22Rv1 (cell line): ENCODE results near the gene SULT4A1.

ENCODE experiments used
- H3K27ac ChIP-seq: fragments of 450-650 bp; 2 replicates; pipeline ENCODE4 v1.5.1; 2017
- ZFX ChIP-seq: fragments of 450-650 bp; IDR thresholded peaks from 2 replicates; pipeline ENCODE4 v1.6.1; 2017; ENCODE audit warnings: antibody characterized with exemption, borderline replicate concordance
- TF ChIP-seq, protein P1 (sequence below): fragments of 450-650 bp; IDR thresholded peaks from 2 replicates; pipeline ENCODE4 v1.5.1; 2017; ENCODE audit warnings: mild to moderate bottlenecking

The SULT4A1 gene

DNA sequence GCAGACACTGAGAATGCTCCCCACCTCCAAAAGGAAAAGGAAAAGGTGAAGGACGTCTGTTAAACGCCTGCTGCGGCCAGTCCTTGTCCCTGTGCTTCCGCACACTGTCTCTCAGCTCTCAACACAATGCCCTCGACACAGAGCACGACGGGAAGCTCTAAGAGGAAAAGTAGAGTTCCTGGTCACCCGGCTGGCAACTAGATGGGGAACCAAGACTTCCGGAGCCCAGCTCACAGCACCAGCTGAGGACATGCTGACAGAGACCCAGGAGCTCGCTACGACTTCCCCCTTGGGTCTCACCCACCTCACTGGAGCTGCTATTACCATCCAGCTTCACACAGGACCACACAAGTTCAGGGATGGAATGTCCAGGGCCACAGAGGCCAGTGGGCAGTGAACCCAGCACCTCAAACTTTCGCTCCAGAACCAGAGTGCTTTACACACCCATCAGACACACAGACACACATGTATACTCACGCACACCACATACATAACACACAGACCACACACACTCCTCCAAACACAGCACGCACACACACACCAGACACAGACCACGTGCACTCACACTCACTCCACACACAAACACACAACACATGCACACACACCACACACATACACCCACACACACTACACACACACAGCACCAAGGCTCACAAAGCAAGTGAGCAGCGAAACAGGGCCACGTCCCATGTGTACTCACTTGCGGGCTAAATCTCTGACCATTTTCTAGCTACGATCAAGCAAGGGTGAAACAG lies 9.6 kb downstream of the SULT4A1 start:
- no peak overlapping the region for H3K27ac ChIP-seq
- TF ChIP-seq, protein P1, sequence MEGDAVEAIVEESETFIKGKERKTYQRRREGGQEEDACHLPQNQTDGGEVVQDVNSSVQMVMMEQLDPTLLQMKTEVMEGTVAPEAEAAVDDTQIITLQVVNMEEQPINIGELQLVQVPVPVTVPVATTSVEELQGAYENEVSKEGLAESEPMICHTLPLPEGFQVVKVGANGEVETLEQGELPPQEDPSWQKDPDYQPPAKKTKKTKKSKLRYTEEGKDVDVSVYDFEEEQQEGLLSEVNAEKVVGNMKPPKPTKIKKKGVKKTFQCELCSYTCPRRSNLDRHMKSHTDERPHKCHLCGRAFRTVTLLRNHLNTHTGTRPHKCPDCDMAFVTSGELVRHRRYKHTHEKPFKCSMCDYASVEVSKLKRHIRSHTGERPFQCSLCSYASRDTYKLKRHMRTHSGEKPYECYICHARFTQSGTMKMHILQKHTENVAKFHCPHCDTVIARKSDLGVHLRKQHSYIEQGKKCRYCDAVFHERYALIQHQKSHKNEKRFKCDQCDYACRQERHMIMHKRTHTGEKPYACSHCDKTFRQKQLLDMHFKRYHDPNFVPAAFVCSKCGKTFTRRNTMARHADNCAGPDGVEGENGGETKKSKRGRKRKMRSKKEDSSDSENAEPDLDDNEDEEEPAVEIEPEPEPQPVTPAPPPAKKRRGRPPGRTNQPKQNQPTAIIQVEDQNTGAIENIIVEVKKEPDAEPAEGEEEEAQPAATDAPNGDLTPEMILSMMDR = no peak
- TF ChIP-seq ZFX = no peak

DNA sequence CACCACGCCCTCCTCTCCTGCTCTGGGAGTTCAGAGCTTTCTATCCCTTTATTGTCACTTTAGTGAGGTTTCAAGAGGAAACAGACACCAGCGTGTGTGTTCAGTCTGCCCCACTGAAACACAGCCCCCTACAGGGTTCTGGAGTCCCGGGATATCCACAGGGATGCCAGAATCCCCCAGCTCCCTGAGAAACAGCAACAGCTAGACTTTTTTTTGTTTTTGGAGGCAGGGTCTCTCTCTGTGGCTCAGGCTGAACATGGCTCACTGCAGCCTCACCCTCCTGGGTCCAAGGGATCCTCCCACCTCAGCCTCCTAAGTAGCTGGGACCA lies 10.4 kb downstream of the SULT4A1 start:
- H3K27ac ChIP-seq = no peak overlapping the region
- no peak for TF ChIP-seq ZFX
- TF ChIP-seq, protein P1 = no peak

DNA sequence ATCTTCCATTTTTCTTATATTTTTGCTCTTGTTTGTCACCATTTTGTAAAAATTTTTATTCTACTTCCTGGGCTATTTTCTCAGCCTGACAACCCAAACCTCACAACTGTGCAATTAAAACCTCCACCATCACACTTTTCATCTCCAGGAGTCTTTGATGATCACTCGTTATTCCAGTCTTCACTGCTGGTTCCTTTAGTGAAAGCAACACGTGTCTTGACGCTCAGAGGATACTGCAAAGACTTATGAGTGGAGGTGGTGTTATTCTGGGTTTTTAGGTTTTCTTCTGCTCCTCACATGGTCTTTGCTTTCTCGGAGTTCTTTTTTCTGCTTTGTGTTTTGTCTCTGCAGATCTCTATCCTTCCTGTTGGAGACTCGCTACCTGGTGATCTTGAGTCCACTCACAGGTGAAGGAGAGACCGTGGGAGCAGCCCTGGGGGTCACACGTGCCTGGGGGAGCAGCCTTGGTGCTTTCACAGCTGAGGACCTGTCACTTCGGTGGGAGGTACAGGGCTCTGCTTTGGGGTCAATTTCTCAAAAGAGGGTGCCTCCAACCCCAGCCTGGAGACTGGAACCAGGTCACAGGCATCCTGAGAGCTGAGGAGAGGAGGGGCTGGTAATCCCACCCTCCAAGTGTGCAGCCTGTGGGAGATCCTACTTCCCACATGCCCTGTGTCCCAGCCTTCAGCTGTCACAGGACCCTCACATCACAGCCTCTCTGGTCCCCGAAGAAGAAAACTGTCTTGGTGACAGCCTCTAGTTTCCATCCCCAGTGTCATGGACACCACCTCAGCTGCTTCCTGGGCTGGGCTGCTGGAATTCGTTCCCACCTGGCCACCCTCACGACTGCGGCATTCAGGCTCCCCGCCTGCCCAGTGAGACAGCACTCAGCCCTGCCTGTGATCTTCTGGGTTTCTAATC lies 11.0 kb downstream of the SULT4A1 start:
- H3K27ac ChIP-seq = no peak overlapping the region
- no peak for TF ChIP-seq ZFX

DNA sequence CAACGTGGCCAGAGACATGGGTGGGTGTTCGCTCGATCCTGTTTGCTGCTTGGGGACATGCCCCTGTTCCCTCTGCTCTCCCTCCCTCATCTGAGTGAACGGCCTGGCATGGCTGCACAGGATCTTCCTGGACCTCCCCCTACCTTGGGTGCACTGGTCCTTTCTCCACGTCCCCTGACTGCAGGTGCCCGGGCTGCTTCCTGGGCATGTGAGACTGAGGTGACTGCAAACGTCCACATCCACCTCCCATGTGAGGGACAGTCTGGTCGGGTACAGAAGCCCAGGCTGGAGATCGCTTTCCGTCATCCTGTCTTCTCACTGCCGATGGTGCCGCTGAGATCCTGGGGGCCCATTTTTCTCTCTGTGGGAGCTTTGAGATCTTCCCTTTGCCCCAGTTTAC lies 11.8 kb downstream of the SULT4A1 start:
- no peak for TF ChIP-seq ZFX
- TF ChIP-seq, protein P1 = no peak
- no peak overlapping the region for H3K27ac ChIP-seq

DNA sequence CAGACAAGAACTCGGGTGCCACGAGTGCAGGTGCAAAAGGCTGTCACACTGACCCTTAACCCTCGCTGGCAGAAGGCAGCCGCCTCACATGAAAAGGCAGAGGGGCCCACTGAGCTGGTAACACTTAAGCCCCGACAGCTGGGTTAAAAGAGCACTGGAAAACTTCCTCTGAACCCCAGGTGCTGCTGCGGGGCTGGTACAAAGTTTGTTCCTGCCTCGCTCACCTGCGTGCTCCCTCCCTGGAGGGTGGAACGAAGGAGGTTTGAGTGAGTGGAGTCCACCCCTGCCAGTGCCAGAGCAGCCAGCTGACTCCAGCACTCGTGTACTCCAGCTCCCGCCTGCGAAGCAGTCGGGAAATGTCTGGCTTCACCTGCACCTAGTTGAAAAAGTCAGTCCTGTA lies 12.6 kb downstream of the SULT4A1 start:
- no peak overlapping the region for H3K27ac ChIP-seq
- no peak for TF ChIP-seq ZFX
- TF ChIP-seq, protein P1 = no peak

DNA sequence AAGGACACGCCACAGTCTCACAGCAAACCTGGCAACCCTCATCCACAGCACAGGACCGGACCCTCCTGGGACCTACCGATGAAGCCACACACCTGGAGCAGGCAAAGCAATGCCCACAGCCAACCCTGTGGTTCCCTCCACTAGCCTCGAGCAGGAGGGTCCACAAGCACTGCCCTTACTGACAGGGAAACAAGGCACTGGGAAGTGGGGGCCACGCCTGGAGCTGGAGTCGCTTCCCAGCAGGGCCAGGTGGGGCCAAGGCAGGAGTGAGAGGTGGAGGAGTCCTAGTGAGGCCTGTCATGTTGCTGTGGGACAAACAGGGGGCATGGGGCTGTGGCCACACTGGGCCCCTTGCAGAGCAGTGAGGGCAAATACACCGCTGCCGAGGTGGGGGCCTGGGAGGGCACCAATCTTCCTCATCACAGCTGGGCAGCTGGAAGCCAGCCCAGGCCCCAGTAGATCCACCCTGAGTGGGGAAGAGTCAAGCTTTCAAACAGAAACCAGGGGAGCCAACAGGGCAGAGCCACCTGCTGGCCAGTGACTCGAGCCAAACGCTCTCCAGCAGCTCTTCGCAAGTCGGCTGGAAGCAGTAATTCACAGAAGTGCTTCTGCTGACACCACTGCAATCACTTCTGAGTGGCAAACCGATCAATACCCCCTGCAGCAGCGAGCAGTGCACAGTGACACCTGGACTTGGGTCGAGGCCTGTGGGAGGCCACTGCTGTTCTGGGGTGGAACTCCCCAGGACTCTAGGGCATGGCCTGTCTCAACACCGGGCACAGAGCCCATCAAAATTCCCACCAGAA lies 13.7 kb downstream of the SULT4A1 start:
- H3K27ac ChIP-seq = no peak overlapping the region
- TF ChIP-seq, protein P1 = peak; percentile 62
- TF ChIP-seq ZFX = no peak
